GM18868 (cell line): Measurements from ENCODE around the gene PUS7.
"Not testable (repeated sequence)": the region's sequence is repeated elsewhere in the genome, so short reads cannot be mapped to it uniquely, and the experiment has no call there.

Source experiments
- ATAC-seq: cut with Tn5 transposase; IDR thresholded peaks from one replicate; pipeline ENCODE4 v1.9.1; 2021; ENCODE audit warnings: mild to moderate bottlenecking, moderate library complexity; ENCODE audit not compliant: unreplicated experiment

PUS7 gene

GRCh38 chr7:105521717-105522463, at the start of gene PUS7:
TSS of gene PUS7 (minus strand) at chr7:105522271. CDS start at chr7:105508512, 13,759 bp downstream.
- peak; percentile 86 for ATAC-seq

GRCh38 chr7:105567821-105568220, 45.8 kb upstream of the PUS7 start:
- ATAC-seq, result no peak

- no peak for ATAC-seq
These were observed 45.0 kb upstream of the PUS7 start for GRCh38 chr7:105567024-105567423.

- no peak for ATAC-seq
These were observed 43.1 kb upstream of the PUS7 start for GRCh38 chr7:105565190-105565589.

GRCh38 chr7:105559926-105560325, 37.9 kb upstream of the PUS7 start:
- ATAC-seq, result no peak

- no peak for ATAC-seq
These were observed 16.3 kb upstream of the PUS7 start for GRCh38 chr7:105538339-105538738.

GRCh38 chr7:105532709-105533460, 10.8 kb upstream of the PUS7 start:
- ATAC-seq, result no peak

- ATAC-seq, result peak; percentile 93
These were observed 10.0 kb upstream of the PUS7 start, which contains the start of gene RINT1 for GRCh38 chr7:105531792-105532671. TSS of gene RINT1 (plus strand) at chr7:105532201. CDS start at chr7:105532316, 115 bp downstream.

GRCh38 chr7:105530546-105530945, 8.5 kb upstream of the PUS7 start:
- no peak for ATAC-seq

GRCh38 chr7:105530126-105530525, 8.1 kb upstream of the PUS7 start:
- no peak for ATAC-seq

- ATAC-seq, result not testable (repeated sequence)
These were observed 5.7 kb upstream of the PUS7 start for GRCh38 chr7:105527737-105528136.

GRCh38 chr7:105524840-105525239, 2.8 kb upstream of the PUS7 start:
- no peak for ATAC-seq

GRCh38 chr7:105524423-105524822, 2.4 kb upstream of the PUS7 start:
- ATAC-seq, result not testable (repeated sequence)

- ATAC-seq, result peak; percentile 37
These were observed 899 bp downstream of the PUS7 start for GRCh38 chr7:105521027-105521716.

GRCh38 chr7:105520620-105521019, 1.5 kb downstream of the PUS7 start:
- ATAC-seq, result not testable (repeated sequence)

GRCh38 chr7:105519353-105519752, 2.7 kb downstream of the PUS7 start:
- ATAC-seq, result no peak

GRCh38 chr7:105515610-105516009, 6.5 kb downstream of the PUS7 start:
- not testable (repeated sequence) for ATAC-seq

- ATAC-seq, result no peak
These were observed 9.0 kb downstream of the PUS7 start for GRCh38 chr7:105512926-105513526.

GRCh38 chr7:105512415-105512814, 9.7 kb downstream of the PUS7 start:
- no peak for ATAC-seq

GRCh38 chr7:105502173-105502572, 19.9 kb downstream of the PUS7 start:
- no peak for ATAC-seq
